Measurements from ENCODE around the gene ARRB1. TPM values are rescaled to one million over a fixed set of nuclear protein-coding genes. Genes with fewer than 3 reads are reported as not detected.

Gene ARRB1
- total and polyA plus RNA-seq, 9 of the 15 experiments (the other 6 are each of a cell fraction or from before 2014, with no cell fraction given) = 6.6 to 45.4 (median 28.5) TPM

GRCh38 chr11:75337195-75337654, 14.2 kb downstream of the ARRB1 start (continued):
- TF ChIP-seq ZBTB40 (IDR thresholded peaks at IDR 0.05) (no peak), ZBTB40 (CRISPR knock-in tag; IDR thresholded peaks at IDR 0.05) (no peak), SREBF1 (IDR thresholded peaks at IDR 0.05; ENCODE audit: borderline replicate concordance, low read depth, low read length) (no peak), USF2 (CRISPR knock-in tag; IDR thresholded peaks at IDR 0.05) (no peak), CBFA2T3 (IDR thresholded peaks at IDR 0.05) (peak; percentile 15; the same call in 1 of the 2 replicates), FOSL1 (tag; conservative IDR thresholded peaks at IDR 0.05) (peak; percentile 72), FOXA1 (IDR thresholded peaks at IDR 0.05; ENCODE audit: borderline replicate concordance) (no peak), EWSR1 (IDR thresholded peaks at IDR 0.05; ENCODE audit: borderline replicate concordance, low read depth, partially characterized antibody) (no peak), SMAD1 (IDR thresholded peaks at IDR 0.05; ENCODE audit: low read depth, low read length, partially characterized antibody) (no peak), ELK1 (CRISPR knock-in tag; IDR thresholded peaks at IDR 0.05) (no peak), POLR3G (IDR thresholded peaks at IDR 0.05; ENCODE audit: extremely low read depth, insufficient read length, insufficient replicate concordance) (no peak), ZBTB11 (CRISPR knock-in tag; IDR thresholded peaks at IDR 0.05) (peak in 1 of 3 experiments; percentile 66; a peak in 2 of 6 replicates), ZBTB8A (IDR thresholded peaks at IDR 0.05; ENCODE audit: partially characterized antibody) (no peak)
